NCI-H345 treated with DMSO at 0.1 percent for 48 hours (cell line): ENCODE data around the gene PLEKHN1.

Source experiments
- DNase-seq: peaks from one replicate; lab custom pipeline; 2025; ENCODE audit not compliant: unreplicated experiment; lab: John Stamatoyannopoulos, UW

Gene PLEKHN1

GRCh38 chr1:1023700-1024099 is 57.4 kb downstream of the PLEKHN1 start:
- no peak for DNase-seq

DNA sequence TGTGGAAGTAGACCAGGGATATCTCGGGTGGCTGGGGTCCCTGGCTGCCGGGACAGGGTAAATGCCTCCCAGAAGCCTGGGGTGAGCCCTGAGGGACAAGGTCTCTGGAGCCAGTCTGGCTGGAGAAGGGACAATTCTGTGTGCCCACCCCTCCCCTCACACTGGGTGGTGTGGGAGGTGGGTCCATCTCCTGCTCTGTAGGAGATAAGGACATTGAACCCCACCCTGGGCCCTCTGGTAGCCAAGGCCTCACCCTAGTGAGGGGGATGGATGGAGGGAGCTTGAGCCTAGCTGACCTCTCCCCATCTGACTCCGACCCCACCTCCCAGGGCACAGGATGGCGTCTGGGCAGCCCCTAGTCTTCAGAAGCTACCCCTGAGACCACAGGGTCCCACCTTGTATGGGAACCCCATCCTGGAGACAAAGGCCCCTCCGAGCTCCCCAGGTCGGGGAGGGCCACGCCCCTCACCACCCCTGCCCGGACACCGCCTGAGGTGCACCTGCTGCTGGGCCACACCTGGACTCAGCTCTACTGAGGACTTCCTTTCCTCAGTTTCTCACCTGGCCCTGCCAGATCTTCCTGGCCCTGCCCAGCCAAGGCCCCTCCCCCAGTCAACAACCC is 58.0 kb downstream of the PLEKHN1 start:
- DNase-seq: no peak

DNA sequence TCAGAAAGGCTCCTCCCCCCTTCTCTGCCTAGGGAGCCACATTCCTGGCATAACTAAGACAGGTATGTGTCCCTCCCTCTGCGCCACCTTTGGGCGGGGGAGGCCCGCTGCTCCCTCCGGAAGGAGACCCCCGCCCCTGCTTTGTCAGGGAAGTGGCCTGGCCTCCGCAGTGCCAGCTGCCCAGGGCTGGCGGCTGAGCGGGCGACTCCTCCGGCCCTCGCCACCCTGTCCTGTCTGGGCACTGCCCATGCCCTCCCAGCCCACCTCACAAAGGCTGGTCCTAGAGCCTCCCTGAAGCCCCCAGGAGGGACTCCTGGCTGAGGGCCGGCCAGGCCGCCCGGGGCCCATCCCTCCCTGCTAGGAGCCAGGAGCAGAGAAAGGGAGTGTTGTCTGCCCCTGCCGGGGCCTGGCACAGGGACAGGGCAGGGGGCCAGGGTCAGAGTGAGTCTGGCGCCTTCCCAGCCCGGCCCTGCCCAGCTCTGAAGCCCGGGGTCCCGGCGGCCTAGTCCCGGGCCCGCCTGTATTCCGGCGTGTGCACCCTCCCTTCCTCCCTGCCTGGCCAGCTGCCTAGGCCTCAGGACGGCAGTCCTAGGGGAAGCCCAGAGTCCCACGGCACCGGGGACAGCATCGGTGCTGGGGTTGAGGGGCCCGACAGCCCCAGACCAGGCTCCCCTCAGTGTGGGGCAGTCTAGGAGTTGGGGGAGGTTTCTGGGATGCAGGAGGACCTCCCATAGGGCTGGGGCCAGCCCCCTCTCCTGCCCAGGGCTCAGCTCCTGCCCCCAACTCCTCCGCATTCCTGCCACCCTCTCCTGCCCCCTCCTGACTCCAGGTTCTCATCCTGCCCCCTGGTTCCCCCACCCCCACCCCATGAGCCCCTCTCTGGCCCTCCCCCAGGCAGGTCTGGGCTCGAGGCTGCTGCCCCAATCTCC is 58.8 kb downstream of the PLEKHN1 start:
- DNase-seq: no peak
